ENCODE results near the gene DLG2.

Gene DLG2

GRCh38 chr11:84558085-84558905 is 1068.8 kb downstream of the DLG2 start:
- TF ChIP-seq CTCF (IDR thresholded peaks at IDR 0.05; ENCODE audit: low read length, missing control alignments): peak; percentile 96
- no peak overlapping the region for H3K4me3 ChIP-seq (replicated peaks; ENCODE audit: low read depth, low read length)
- DNase-seq (ENCODE audit: low read depth): peak; percentile 66

- DNase-seq (ENCODE audit: low read depth): no peak
- no peak overlapping the region for H3K4me3 ChIP-seq (replicated peaks; ENCODE audit: low read depth, low read length)
- no peak for TF ChIP-seq CTCF (IDR thresholded peaks at IDR 0.05; ENCODE audit: low read length, missing control alignments)
Observed at GRCh38 chr11:84552791-84553190, 1074.4 kb downstream of the DLG2 start.

- no peak for TF ChIP-seq CTCF (IDR thresholded peaks at IDR 0.05; ENCODE audit: low read length, missing control alignments)
- no peak for DNase-seq (ENCODE audit: low read depth)
- no peak overlapping the region for H3K4me3 ChIP-seq (replicated peaks; ENCODE audit: low read depth, low read length)
Observed at GRCh38 chr11:84549217-84549616, 1077.9 kb downstream of the DLG2 start.

GRCh38 chr11:84544566-84544965 is 1082.6 kb downstream of the DLG2 start:
- TF ChIP-seq CTCF (IDR thresholded peaks at IDR 0.05; ENCODE audit: low read length, missing control alignments): no peak
- H3K4me3 ChIP-seq (replicated peaks; ENCODE audit: low read depth, low read length): no peak overlapping the region
- DNase-seq (ENCODE audit: low read depth): no peak

GRCh38 chr11:84543367-84544159 is 1083.6 kb downstream of the DLG2 start:
- TF ChIP-seq CTCF (IDR thresholded peaks at IDR 0.05; ENCODE audit: low read length, missing control alignments): no peak
- no peak for DNase-seq (ENCODE audit: low read depth)
- H3K4me3 ChIP-seq (replicated peaks; ENCODE audit: low read depth, low read length): no peak overlapping the region

GRCh38 chr11:84541731-84542340 is 1085.3 kb downstream of the DLG2 start:
- H3K4me3 ChIP-seq (replicated peaks; ENCODE audit: low read depth, low read length): no peak overlapping the region
- peak; percentile 31 for DNase-seq (ENCODE audit: low read depth)
- no peak for TF ChIP-seq CTCF (IDR thresholded peaks at IDR 0.05; ENCODE audit: low read length, missing control alignments)
